HG02852 (cell line): ENCODE results near the gene ROM1.
"Not testable (repeated sequence)": the region's sequence is repeated elsewhere in the genome, so short reads cannot be mapped to it uniquely, and the experiment has no call there.

Experiments
- ATAC-seq: cut with Tn5 transposase; IDR thresholded peaks from one replicate; pipeline ENCODE4 v1.9.1; 2021; ENCODE audit warnings: mild to moderate bottlenecking, moderate library complexity; ENCODE audit not compliant: unreplicated experiment

ROM1 gene

DNA sequence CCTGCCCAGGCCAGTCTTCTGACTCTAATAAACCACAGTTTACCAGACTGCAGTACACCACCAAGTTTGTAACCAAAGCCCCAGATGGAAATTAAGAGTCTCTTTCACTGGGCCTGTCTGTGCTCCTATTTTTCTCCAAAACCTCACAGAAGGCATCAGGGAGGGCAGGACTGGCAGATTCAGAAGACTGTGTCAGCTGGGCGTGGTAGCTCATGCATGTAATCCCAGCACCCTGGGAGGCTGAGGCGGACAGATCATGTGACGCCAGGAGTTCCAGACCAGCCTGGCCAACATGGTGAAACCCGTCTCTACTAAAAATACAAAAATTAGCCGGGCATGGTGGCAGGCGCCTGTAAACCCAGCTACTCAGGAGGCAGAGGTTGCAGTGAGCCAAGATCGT, 27.7 kb upstream of the ROM1 start:
- not testable (repeated sequence) for ATAC-seq

DNA sequence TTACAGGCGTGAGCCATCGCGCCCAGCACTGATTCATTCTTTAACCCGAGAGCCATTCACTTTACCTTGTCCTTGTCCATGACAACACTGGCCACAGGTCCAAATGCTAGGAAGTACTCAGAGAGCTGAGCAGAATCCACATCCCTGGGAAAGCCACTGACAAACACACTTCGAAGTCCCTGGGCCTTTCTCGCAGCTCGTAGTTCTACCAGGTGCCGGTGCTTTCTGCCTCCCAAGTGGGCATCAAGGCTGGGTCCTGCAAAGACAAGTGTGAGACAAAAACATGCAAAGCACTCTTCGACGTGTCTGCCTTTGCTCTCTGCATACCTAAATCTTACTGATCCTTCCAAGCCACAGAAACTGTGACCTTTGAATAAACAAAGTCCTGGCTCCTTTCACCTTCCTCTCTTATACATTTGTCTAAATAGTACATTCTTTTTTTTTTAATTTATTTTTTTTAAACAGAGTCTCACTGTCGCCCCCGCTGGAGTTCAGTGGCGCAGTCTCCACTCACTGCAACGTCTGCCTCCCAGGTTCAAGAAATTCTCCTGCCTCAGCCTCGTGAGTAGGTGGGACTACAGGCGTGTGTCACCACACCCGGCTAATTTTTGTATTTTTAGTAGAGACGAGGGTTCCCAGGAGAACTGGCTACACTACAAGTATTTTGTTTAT, 24.0 kb upstream of the ROM1 start:
- no peak for ATAC-seq

DNA sequence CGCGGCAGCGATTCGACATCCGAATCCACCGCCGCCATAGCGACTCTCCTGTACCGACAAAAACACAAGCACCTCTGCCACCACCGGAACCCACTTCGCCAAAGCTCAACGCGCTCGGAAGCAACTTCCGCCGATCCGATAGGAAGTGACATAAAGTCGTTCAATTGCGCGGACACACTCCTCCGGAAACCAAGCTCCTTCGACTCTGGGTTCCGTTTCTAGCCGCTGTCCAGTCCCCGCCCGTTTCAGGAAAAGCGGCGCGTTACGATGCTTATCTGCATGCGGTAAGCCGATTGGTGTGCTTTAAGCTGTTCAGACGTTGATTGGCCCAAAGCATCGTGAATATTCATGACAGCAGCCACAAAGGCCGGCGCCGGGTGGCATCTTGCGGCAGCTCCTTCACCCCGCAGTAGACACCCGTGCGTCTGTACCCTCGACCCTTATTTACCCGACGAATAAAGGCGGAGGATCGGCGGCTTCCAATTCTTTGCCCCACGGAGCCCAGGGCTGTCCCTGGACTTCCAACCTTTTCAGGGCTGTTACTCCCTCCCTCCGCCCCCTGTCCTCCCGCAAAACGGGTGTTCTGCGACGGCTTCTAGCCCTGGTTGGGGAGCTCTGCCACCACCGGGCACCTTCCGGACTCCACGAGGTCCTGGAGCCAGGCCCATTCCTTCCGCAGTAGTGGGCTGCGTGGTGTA, 21.5 kb upstream of the ROM1 start, which contains the start of gene TUT1:
Gene TUT1, minus strand, starts transcription at position 76 of the 698 bp plus-strand sequence. Its CDS starts 38 bp downstream, at position 38.
- ATAC-seq = peak; percentile 85

DNA sequence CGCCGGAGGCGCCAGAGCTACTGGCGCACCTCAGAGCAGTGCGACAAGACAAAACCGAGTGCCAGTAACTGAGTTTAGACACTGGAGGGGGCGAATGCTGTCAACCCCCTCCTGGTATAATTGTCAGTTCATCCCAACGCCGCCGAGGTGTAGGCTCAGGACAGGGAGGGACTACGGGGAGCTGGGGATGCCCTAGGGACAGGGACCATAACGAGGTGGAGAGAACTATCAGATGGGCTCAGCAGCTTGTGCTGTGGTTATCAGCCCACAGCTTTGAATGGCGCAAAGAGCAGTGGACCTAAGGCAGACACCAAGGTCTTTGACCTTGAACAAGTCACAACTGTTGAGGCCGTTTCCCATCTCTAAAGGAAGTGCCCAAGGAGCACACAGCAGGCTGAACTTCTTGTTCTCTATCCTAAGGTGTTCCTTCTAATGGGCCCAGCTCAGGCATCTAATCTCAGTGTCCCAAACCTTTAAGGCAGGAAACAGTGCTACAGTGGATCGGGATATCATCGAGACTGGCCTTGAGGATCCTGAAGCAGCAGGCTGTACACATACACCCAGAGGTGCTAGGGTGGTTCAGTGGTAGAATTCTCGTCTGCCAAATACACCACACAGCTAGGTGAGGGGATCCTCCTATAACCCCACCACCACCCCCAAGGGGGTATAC, 20.8 kb upstream of the ROM1 start:
- ATAC-seq = no peak

DNA sequence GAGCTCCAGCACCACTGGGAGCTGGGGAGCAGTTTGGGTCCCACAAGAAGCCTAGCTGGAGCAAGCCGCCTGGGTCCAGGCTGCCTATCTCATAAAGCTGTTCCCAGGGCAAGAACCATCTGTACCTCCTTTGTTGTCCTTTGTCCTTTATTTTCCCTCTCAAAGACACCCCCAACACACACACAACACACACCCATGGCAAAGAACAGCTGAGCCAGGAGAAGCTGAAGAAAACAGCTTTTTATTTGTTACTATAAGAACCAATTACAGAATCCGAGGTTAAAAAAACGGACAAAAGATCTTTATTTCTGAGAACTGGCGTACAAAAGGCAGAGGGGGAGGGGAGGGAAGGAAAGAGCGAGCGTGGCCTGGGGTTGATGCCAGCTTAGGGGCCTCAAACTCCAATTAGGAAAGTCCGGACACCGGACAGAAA, 20.1 kb upstream of the ROM1 start:
- ATAC-seq = no peak

DNA sequence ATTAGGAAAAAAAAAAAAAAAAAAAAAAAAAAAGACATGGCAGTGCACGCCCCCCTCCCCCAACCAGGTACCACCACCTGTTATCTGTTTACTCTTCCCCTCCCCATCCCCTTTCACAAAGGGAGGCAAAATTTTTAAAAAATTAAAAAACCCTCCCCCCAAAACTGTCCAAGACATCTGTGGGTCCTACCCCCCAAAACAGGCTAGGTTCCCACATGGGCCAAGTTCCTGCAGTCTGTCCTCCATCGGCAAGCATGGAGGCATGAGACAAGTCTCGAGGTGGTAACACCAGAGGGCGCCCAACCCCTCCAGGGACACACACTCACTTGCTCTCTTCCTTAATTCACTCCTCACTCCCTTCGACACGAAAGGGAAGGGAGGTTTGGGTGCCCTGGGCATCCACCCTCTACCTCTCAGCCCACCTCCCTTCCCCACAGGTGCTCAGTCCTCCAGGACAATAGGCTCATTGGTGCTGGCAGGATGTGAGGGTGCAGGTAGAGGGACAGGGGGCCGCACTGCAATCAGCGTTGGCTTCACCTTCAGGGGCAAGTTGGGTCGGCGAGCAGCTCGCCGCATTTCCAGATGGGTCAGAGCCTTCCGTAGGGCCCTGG, 19.5 kb upstream of the ROM1 start:
- no peak for ATAC-seq

DNA sequence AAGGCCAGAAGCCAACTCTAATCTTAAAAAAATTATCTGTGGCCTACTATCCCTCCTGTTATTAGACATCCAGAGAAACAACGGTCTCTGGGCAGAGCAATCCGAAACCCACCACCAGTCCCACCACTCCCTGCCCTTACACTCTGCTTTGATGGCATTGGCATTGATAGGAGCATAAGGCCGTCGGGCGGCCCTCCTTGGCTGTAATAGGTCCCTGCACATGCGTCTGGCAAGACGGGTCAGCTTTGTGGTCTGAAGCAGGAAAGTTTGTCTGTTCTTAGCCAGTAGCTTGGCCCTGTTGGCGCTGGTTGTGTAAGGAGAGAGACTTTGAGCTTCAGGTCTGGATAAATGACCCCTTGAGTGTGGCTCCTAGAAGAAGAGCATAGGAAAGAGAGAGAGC, 17.9 kb upstream of the ROM1 start:
- ATAC-seq = no peak

DNA sequence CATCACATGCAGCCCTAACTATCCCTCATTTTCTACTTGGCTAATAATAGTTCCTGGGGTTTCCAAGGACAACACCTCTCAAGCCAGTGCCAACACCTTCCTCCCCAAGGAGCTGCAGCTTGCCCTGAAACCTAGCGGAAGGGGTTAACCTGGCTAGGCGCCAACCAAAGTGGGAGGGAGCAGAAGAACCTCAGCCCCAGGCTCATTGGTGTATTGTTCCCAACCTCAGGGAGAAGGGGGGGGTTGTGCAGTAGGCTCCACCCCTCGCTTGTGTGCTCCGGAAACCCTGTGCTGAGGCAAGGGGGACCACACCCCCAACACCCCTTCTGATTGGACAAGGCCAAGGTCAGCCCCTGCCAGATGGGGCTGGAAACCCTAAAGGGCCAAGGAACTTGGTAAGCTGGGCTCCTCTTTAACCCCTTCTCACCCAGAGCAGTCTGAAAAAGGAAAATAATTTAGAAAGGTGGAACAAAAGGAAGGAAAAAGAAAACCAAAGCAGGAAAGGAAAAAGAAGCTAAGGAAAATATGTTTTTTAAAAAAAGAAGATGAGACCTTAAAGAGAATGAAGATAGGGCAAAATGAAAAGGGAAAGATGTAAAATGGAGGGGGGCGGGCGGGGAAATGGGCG, 13.9 kb upstream of the ROM1 start:
- peak; percentile 48 for ATAC-seq

DNA sequence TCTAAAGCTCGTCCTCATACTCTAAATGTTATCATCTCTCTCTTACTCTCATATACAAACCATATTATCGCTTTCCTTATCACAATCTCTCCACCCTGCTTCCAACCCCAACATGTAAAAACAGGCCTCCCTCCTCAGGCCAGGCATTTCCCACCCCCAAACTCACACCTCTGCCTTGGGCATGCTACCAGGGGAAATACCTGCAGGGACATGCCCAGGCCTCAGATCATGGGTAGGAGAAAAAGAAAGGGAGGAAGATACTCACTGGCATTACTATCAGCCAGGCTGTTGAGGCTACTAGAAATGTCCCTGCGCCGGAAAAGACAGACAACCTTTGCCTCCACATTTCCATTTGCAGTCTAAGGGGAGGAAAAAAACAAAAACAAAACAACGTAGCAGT, 13.2 kb upstream of the ROM1 start:
- no peak for ATAC-seq

DNA sequence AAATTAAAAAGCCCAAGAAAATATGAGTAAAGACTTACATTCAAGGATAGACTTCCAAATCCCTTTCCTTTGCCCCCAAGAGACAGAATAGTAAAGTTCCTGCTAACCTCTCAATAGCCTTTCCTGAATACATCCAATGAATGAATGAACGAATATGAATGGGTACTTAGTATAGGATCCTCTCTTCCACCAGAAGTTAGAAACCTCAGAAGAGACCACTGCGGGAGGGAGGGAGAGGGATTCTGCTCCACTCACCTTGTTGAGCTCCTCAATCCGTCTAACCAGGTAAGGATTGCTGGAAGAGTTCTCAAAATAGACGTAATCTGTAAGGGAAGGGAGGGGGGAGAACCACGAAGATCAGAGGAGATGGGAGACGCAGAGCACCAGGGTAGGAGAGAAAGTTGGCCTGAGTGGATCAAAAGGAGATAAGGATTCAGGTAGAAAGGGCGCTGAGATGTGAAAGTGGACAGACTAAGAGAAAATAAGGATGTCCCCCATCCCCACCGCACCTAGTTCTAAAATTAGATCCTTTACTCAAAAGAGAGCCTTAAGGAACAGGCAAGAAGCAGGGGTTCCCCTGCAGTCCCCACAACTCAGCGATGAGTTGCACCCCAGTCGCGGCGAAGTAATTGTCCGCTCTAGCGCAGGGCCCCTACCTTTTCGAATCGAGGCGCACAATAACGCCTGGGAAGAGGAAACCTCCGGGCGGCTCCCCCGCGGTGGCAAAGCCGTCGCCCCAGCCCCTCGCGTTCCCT, 12.5 kb upstream of the ROM1 start:
- ATAC-seq = no peak

DNA sequence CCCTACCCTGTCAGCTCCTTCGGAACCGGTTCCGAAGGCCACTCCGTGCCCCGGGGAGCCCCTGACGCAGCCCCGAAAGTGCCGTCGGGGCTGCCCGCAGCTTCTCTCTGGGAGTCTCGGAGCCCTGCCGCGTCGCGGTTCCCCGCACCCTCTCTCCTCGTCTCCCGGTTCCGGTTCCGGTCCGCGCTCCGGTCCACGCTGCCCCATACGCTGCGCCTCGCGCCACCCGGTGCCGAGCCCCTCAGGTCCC, 12.0 kb upstream of the ROM1 start:
- ATAC-seq = no peak

DNA sequence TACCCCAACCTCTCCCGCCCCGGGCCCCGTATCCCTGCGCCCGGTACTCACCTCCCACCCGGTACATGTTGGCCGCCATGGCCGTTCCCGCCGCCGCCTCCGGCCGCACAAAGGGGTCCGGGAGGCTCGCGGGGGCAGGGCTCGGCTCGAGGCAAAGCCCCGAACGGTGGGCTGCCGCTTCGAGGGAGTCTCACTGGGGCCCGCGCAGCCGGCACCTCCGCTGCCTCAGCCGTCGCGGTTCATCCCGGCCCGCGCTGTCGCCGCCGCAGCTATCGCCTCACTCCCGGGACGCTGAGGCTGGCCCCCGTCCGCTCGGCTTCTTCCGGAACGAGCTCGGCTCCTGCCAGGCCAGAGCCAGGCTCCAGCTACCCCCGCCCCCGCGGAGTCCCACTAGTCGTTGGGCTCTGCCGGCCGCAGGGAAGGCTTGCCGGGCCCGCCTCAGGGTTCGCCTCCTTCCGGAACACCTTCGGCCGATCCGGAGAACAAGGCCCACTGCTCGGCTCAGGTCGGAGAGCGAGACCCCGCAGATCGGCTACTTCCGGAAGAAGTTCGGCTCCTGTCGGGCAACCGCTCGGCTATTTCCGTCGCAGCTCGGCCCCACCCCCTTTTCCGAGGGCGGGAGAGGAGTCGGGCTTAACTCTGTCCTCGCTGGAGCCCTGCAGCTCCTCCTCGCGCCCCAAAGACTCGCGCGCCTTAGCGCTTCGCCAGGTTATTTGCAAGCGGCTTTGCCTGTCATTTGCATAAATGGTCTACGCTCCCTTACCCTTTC, 11.5 kb upstream of the ROM1 start, which contains the start of gene MTA2:
Gene MTA2, minus strand, starts transcription at position 494 of the 769 bp plus-strand sequence. Its CDS starts 415 bp downstream, at position 79.
- peak; percentile 68 for ATAC-seq

DNA sequence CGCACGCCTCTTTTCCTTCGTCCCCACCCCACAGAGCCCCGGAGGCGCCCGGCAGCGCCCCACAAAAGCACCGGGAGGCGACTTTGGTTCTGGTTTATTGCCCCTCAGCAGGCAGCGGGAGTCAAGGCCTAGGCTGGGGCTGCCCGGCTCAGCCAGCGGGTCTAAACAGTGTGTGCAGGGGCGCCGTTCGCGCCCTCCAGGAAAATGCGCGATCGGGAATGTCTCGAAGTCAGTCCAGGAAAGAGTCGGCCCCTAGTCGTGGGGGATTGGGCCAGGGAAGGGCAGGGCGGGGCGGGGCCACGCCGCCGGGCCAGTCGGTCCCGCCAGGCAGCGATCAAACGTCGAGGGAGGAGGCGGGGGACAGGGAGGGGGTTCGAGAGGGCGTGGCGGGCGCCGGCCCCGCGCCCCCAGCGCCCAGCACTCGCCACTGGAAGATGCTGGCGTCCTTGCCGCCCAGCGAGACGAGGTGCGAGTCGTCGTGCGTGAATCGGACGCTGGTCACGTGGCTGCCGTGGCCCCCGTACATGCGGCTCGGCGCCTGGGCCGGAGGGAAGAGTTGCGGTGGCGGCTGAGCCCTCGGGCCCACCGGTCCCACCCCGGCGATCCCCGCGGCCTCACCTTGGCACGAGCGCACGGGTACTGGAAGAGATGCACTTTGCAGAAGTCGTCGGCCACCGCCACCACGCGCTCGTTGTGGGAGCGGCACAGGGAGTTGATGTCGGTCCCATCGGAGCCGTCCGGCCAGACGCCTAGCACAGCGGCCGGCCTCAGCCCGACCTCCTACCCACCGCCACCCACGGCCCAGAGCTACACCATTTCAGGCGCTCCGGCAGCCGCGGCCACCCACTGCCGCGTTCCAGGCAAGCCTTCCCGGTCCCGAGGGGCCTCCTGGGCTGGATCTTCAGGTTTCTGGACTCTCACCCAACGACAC, 10.7 kb upstream of the ROM1 start:
- ATAC-seq = no peak

DNA sequence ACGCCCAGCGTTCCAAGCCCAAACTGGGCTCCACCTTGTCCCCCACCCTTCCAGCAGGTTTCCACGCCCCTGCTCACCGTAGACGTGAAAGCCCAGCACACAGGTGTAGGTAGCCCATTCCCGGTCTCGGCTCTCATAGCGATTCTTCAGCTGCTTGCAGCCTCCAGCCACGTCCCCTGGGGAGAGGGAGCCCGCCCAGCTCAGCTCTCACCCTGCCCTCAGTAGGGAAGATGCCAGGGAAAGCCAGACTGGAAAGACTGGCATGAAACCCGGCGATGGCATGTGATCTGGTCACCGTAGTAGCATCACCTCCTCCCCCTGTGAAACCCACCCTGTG, 10.0 kb upstream of the ROM1 start:
- ATAC-seq = no peak

DNA sequence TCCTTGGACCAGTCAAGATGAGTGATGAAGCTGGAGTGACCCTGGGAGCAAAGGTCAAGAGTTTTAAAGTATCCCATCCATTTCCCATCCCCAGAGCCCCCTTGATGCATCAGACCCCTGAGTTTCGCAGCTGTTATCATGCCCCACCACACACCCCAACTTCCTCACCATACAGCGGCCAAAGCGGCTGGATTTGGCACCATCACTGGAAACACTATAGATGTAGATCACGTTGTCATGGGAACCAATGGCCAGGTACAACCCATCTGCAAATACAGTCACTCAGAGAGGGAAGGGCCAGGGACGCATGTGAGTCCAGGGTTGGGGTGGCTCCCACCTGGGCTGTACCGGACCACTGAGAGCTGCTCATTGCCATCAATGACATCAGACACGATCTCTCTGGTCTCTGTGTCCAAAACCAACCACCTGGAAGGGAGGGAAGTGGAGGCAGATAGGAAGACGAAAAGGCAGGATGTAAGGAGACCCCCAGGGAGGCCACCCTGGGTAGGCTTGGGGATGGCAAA, 9.2 kb upstream of the ROM1 start:
- ATAC-seq = no peak

DNA sequence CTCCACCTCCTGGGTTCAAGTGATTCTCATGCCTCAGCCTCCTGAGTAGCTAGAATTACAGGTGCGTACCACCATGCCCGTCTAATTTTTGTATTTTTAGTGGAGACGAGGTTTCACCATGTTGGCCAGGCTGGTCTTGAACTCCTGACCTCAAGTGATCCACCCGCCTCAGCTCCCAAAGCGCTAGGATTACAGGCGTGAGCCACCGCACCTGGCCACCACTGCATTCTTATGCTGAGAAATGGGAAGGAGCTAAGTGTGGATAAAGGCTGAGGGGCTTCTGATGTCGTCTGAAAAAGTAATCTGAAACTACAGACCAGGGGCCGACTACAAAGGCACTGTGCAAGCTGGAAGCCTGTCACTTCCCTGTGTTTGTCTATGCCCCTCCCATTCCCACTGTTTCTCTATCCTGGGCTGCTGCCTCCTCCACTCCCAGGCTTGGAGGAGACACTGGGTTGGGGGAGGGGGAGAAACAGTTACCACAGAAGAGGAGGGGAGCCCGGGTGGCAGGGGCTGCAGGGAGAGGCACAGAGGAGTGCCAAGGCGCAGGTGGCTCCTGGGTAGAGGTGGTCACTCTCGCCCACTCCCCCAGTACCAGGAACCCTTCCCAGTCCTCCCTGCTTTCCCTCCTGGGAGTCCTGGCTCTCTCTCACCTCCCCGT, 8.5 kb upstream of the ROM1 start:
- no peak for ATAC-seq

DNA sequence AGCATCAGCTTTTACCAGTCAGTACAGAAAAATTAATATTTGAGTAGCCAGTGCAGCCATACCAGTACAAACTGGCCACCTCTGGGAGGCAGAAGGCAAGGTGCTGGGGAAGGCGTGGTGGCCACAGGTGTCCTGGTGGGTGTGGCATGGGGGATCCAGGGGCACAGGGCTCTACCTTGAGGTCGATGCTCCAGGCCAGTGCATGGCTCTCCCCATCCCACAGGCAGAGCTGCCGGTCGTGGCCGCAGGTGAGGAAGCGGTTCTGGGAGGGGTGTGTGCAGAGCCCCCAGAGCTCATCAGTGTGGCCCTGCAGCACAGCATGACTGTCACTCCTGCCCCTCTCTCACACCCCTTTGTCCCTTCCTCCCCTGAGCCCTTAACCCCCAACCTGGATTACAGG, 7.6 kb upstream of the ROM1 start:
- ATAC-seq = no peak

DNA sequence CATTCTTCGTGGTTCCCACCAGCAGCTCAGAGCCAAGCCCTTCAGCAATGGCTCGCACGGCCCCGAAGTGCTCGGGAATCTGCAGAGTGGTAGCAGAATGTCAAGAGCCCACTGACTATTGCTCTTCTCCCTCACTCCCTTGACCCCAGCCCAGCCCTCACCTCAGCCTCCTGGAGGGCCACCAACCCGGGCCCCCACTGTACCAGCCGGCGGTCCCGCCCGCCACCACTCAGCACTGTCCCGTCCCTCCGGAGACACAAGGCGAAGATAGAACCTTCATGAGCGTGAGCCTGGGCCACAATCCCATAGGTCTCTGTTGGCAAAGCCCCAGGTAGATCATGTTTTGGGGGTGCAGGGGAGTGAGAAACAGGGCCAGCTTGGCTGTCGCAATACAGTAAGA, 7.2 kb upstream of the ROM1 start:
- no peak for ATAC-seq
